Adrenal gland (tissue), 5 donors: ENCODE data around the gene CFAP47.

Experiments used
- POLR2A ChIP-seq, 2 donors: fragments of 450-650 bp; IDR thresholded peaks; one replicate each; pipeline ENCODE4 v1.6.1; 2017; ENCODE audit warnings: antibody characterized with exemption in 2 of 2, mild to moderate bottlenecking in 2 of 2, moderate library complexity in 1 of 2
- TF ChIP-seq, protein P1 (sequence below), 6 experiments: fragments of 450-650 bp in 4 of 6; fragments of 200-600 bp in 2 of 6; sonication (generic) in 1 of 6; IDR thresholded peaks; 1 replicate in 5 of 6; 2 replicates in 1 of 6; pipeline versions ENCODE4 v1.5.1 to v1.8.0; 2016 to 2021; ENCODE audit warnings: antibody characterized with exemption in 6 of 6, mild to moderate bottlenecking in 2 of 6, moderate library complexity in 1 of 6
- donor health status: DM: no; HTN: no; CAD: no.

DNA sequence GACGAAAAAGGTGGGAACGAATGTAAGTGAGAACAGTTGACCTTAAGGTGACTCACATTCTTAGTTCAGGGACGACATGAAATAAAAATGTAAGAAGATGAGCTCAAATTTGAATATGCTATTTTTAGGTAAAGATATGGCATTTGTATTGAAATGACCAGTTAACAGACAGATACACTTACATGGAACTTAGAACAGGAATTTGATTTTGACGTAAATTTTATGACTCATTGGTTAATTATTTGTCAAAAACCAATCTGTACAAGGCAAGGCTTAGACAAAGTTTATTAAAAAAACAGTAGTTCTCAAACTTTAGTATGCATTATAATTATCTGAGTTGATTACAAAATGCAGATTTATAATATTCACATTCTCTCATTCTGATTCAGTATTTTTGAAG is 469.4 kb downstream of the CFAP47 start:
- TF ChIP-seq, protein P1, sequence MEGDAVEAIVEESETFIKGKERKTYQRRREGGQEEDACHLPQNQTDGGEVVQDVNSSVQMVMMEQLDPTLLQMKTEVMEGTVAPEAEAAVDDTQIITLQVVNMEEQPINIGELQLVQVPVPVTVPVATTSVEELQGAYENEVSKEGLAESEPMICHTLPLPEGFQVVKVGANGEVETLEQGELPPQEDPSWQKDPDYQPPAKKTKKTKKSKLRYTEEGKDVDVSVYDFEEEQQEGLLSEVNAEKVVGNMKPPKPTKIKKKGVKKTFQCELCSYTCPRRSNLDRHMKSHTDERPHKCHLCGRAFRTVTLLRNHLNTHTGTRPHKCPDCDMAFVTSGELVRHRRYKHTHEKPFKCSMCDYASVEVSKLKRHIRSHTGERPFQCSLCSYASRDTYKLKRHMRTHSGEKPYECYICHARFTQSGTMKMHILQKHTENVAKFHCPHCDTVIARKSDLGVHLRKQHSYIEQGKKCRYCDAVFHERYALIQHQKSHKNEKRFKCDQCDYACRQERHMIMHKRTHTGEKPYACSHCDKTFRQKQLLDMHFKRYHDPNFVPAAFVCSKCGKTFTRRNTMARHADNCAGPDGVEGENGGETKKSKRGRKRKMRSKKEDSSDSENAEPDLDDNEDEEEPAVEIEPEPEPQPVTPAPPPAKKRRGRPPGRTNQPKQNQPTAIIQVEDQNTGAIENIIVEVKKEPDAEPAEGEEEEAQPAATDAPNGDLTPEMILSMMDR (IDR thresholded peaks at IDR 0.05): no peak
- no peak for TF ChIP-seq POLR2A (IDR thresholded peaks at IDR 0.05)
